PC-3 (cell line): ENCODE measurements around the gene PADI3. TPM values are rescaled to one million over a fixed set of nuclear protein-coding genes. Genes with fewer than 3 reads are reported as not detected.
A peak's percentile ranks its signal among the peaks of the same experiment; 100 is the strongest.

ENCODE experiments used
- ATAC-seq: fragments of 200-7000 bp; cut with Tn5 transposase; 2 replicates; pipeline ENCODE4 v1.9.1; 2020; ENCODE audit warnings: mild to moderate bottlenecking, moderate library complexity
- BruUV-seq: library from RNA; stranded (reverse); fragments of 400-500 nt; replicated peaks from 2 replicates; lab custom pipeline; 2021; lab: Mats Ljungman, UMichigan
- CTCF ChIA-PET: fragments of 300-600 bp; sonication (Branson Sonifier 250); formaldehyde crosslinking; loops from one replicate; lab custom pipeline; 2022; ENCODE audit warnings: antibody characterized with exemption; lab: Charles Lee
- POLR2A ChIA-PET: fragments of 300-600 bp; sonication (Branson Sonifier 250); formaldehyde crosslinking; loops from one replicate; lab custom pipeline; 2022; ENCODE audit warnings: antibody characterized with exemption; ENCODE audit not compliant: unreplicated experiment; lab: Charles Lee
- DNase-seq: peaks from one replicate; pipeline ENCODE4 v3.0.0-alpha.2; 2015
- H2AFZ ChIP-seq: fragments of 300-600 bp; sonication (generic); 2 replicates; pipeline ENCODE4 v1.6.0; 2016; ENCODE audit warnings: antibody characterized with exemption, low read length
- H3F3A ChIP-seq: fragments of 300-600 bp; sonication (generic); one replicate; pipeline ENCODE4 v1.6.0; 2017; ENCODE audit warnings: antibody characterized with exemption, low read length, control low read depth, mild to moderate bottlenecking; ENCODE audit not compliant: unreplicated experiment
- H3K27ac ChIP-seq: fragments of 300-600 bp; sonication (generic); 2 replicates; pipeline ENCODE4 v1.5.1; 2016; ENCODE audit warnings: mild to moderate bottlenecking, low read length
- H3K27me3 ChIP-seq: fragments of 300-600 bp; sonication (generic); 2 replicates; pipeline ENCODE4 v1.6.1; 2016; ENCODE audit warnings: low read length, mixed read lengths
- H3K36me3 ChIP-seq: fragments of 300-600 bp; sonication (generic); 2 replicates; pipeline ENCODE4 v1.6.1; 2016; ENCODE audit warnings: low read depth, mixed run types, low read length, mixed read lengths
- H3K4me1 ChIP-seq: fragments of 300-600 bp; sonication (generic); 2 replicates; pipeline ENCODE4 v1.5.1; 2016; ENCODE audit warnings: low read length; ENCODE audit not compliant: insufficient read depth
- H3K4me2 ChIP-seq: fragments of 300-600 bp; sonication (generic); 2 replicates; pipeline ENCODE4 v1.6.0; 2016; ENCODE audit warnings: low read length
- H3K4me3 ChIP-seq: fragments of 300-600 bp; sonication (generic); 2 replicates; pipeline ENCODE4 v1.5.1; 2016; ENCODE audit warnings: mild to moderate bottlenecking, low read length, mixed read lengths
- H3K79me2 ChIP-seq: fragments of 300-600 bp; sonication (generic); 2 replicates; pipeline ENCODE4 v1.6.1; 2017; ENCODE audit warnings: low read length, mixed read lengths
- H3K9ac ChIP-seq: fragments of 300-600 bp; sonication (generic); 2 replicates; pipeline ENCODE4 v1.6.0; 2016; ENCODE audit warnings: mild to moderate bottlenecking, low read length
- H3K9me2 ChIP-seq: fragments of 300-600 bp; sonication (generic); replicated peaks from 2 replicates; pipeline ENCODE4 v1.6.1; 2016; ENCODE audit warnings: mixed run types, low read length, mixed read lengths
- H3K9me3 ChIP-seq: fragments of 300-600 bp; sonication (generic); 2 replicates; pipeline ENCODE4 v1.6.1; 2016; ENCODE audit warnings: low read length, mixed read lengths
- H4K20me1 ChIP-seq: fragments of 300-600 bp; sonication (generic); 2 replicates; pipeline ENCODE4 v1.6.1; 2016; ENCODE audit warnings: low read length, mixed read lengths
- CTCF ChIP-seq: fragments of 300-600 bp; sonication (generic); conservative IDR thresholded peaks from 2 replicates; pipeline ENCODE4 v1.5.1; 2017; ENCODE audit warnings: antibody characterized with exemption, low read depth, mild to moderate bottlenecking, low read length
- EZH2 ChIP-seq: fragments of 300-600 bp; sonication (generic); IDR thresholded peaks from one replicate; pipeline ENCODE4 v1.6.1; 2017; ENCODE audit warnings: antibody characterized with exemption, mild to moderate bottlenecking, low read length; ENCODE audit not compliant: unreplicated experiment
- EZH2phosphoT487 ChIP-seq: fragments of 300-600 bp; sonication (generic); IDR thresholded peaks from 2 replicates; pipeline ENCODE4 v1.6.1; 2018; ENCODE audit warnings: mild to moderate bottlenecking, antibody characterized with exemption, low read length, borderline replicate concordance
- intact Hi-C: fragments of 100-400 bp; cut with micrococcal nuclease; formaldehyde crosslinking; loops from 2 replicates; pipeline ENCODE4 v1.9.0; 2023
- total RNA-seq: library from RNA; depleted of rRNA; stranded (reverse); fragments of >200 nt; gene quantifications from 2 replicates; pipeline ENCODE4 v1.2.3, GENCODE V29; 2014

PADI3 gene
- total RNA-seq, 1 experiment from 2014 or later = 0.26 TPM

DNA sequence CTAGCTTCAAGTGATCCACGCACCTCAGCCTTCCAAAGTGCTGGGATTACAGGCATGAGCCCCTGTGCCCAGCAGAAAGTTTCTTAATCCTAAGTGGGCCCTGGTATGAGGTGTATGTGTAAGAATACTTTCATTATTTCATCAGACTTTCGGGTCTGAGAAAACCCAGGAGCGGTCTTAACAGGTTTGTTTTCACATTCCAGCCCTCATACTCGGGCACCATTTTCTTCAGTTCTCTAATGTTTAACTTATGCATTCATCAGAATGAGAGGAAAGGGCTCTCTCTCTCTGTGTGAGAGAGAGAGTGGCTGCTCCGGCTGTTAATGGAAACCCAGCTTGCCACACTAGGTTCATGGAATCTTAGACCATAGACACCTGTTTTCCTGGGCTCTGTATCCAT, 48.1 kb upstream of the PADI3 start:
- Histone ChIP-seq H3F3A (no peaks in the 10 kb centered on the region), H3K9me3 (no peaks in the 10 kb centered on the region), H3K36me3 (no peaks in the 10 kb centered on the region), H3K79me2 (no peaks in the 10 kb centered on the region), H3K4me2 (no peak overlapping the region), H2AFZ (no peak overlapping the region), H3K27ac (peak overlapping the region; percentile 71; the same call in 1 of the 2 replicates), H3K9me2 (no peaks in the 10 kb centered on the region), H3K4me3 (no peak overlapping the region), H4K20me1 (no peaks in the 10 kb centered on the region), H3K4me1 (peaks cover 36% of the 10 kb centered on the region), H3K27me3 (no peaks in the 10 kb centered on the region), H3K9ac (no peak overlapping the region)
- TF ChIP-seq EZH2 (no peak), EZH2phosphoT487 (no peak), CTCF (no peak)
- DNase-seq = no peak
- intact Hi-C loops = no loop called here
- ChIA-PET POLR2A (no interaction called here), CTCF (no interaction called here)
- no peak for ATAC-seq
- no TSS peak for BruUV-seq

DNA sequence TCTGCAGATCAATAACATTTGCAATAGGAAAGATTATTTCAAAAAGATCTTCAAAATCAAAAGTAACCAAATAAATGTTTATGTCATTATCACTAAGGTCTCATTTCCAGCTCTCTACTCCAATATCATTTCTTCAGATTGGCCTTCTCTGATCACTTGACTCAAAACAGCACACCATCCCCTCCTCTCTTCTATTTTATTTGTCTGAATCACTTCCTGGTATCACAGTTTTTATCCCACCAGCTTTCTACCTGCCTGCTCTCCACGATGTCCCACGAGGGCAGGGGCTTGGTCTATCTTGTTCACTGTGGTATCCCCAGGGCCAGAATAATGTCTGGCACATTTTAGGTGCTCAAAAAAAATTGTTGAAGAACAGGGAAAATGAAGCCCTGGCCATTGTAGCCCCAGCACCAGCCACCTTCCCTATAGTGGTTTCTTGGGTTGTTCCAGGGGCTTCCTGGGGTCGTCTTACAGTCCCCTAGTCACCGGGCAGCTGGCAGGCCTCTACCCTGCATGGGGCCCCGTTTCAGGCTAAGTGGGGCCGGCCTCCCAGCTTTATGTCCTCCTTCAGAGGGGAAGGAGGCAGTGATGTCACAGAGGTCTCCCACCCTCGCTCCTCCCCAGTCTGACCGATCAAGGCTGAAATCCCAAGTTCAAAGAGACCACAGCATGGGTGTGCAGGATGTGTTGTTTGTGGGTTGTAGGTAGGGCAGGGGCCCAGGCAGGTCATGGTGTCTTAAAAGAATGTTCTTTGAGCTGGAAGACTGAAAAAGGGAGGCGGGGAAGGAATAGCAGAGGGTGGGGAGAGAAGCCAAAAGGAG, 47.5 kb upstream of the PADI3 start:
- H3K27ac ChIP-seq = peak overlapping the region; percentile 71
- no peaks in the 10 kb centered on the region for H3K9me3 ChIP-seq
- no peaks in the 10 kb centered on the region for H4K20me1 ChIP-seq
- no peaks in the 10 kb centered on the region for H3K36me3 ChIP-seq
- TF ChIP-seq CTCF (no peak), EZH2 (no peak), EZH2phosphoT487 (no peak)
- CTCF ChIA-PET = no interaction called here
- ATAC-seq = no peak; the same call in 1 of the 2 replicates
- H3K79me2 ChIP-seq = no peaks in the 10 kb centered on the region
- 0 out of 2 replicates have a peak overlapping the region, but pooled peaks have one; percentile 16 for H3K4me2 ChIP-seq
- BruUV-seq = TSS peak; percentile 58
- intact Hi-C loops = no loop called here
- no peak overlapping the region for H3K4me3 ChIP-seq
- H3K9ac ChIP-seq = no peak overlapping the region
- H3K27me3 ChIP-seq = no peaks in the 10 kb centered on the region
- no peaks in the 10 kb centered on the region for H3K9me2 ChIP-seq
- H2AFZ ChIP-seq = no peak overlapping the region
- no peak for DNase-seq
- H3F3A ChIP-seq = no peaks in the 10 kb centered on the region
- POLR2A ChIA-PET = interaction anchor here (0.6 kb wide), 1 partner anchor 665 kb away, joined by 7 read pairs; no protein-coding TSS in a partner anchor
- peaks cover 36% of the 10 kb centered on the region for H3K4me1 ChIP-seq
